Activated naive CD4-positive, alpha-beta T cell treated with anti-CD3 and anti-CD28 coated beads, Interleukin-2, amount 50 U/mL, for 24 hours (primary cell): ENCODE data around the gene THADA.
"Not testable (repeated sequence)": the region's sequence is repeated elsewhere in the genome, so short reads cannot be mapped to it uniquely, and the experiment has no call there.

ENCODE experiments used
- H3K27ac Mint-ChIP-seq: one replicate; pipeline ENCODE4 v1.8.0; 2021; ENCODE audit warnings: mild to moderate bottlenecking, mixed read lengths
- H3K27me3 Mint-ChIP-seq: one replicate; pipeline ENCODE4 v1.8.0; 2021; ENCODE audit warnings: mixed read lengths
- H3K36me3 Mint-ChIP-seq: one replicate; pipeline ENCODE4 v1.8.0; 2021; ENCODE audit warnings: mixed read lengths
- H3K4me1 Mint-ChIP-seq: one replicate; pipeline ENCODE4 v1.8.0; 2021; ENCODE audit warnings: mixed read lengths
- H3K4me3 Mint-ChIP-seq: one replicate; pipeline ENCODE4 v1.8.0; 2021; ENCODE audit warnings: mild to moderate bottlenecking, mixed read lengths
- H3K9me3 Mint-ChIP-seq: one replicate; pipeline ENCODE4 v1.8.0; 2021; ENCODE audit warnings: mixed read lengths

THADA gene

GRCh38 chr2:43611987-43612894 is 16.4 kb upstream of the THADA start:
- H3K9me3 Mint-ChIP-seq: no peaks in the 10 kb centered on the region
- no peaks in the 10 kb centered on the region for H3K27me3 Mint-ChIP-seq
- H3K27ac Mint-ChIP-seq: peak overlapping the region; percentile 3
- H3K4me3 Mint-ChIP-seq: no peak overlapping the region
- peaks cover 5% of the 10 kb centered on the region for H3K4me1 Mint-ChIP-seq
- no peaks in the 10 kb centered on the region for H3K36me3 Mint-ChIP-seq

DNA sequence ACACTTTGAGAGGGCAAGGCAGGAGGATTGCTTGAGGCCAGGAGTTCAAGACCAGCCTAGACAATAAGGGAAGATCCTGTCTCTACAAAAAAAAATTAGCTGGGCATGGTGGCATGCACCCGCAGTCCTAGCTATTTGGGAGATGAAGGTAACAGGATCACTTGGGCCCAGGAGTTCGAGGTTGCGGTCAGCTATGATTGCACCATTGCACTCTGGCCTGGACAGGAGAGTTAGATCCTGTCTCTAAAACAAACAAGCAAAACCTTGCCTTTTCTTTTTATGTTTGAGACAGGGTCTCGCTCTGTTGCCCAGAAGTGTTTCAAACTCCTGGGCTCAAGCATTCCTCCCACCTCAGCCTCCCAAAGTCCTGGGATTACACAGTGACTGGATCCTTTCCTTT is 14.5 kb upstream of the THADA start:
- peaks cover 5% of the 10 kb centered on the region for H3K4me1 Mint-ChIP-seq
- H3K27me3 Mint-ChIP-seq: no peaks in the 10 kb centered on the region
- H3K9me3 Mint-ChIP-seq: no peaks in the 10 kb centered on the region
- no peak overlapping the region for H3K4me3 Mint-ChIP-seq
- no peaks in the 10 kb centered on the region for H3K36me3 Mint-ChIP-seq
- H3K27ac Mint-ChIP-seq: no peak overlapping the region

DNA sequence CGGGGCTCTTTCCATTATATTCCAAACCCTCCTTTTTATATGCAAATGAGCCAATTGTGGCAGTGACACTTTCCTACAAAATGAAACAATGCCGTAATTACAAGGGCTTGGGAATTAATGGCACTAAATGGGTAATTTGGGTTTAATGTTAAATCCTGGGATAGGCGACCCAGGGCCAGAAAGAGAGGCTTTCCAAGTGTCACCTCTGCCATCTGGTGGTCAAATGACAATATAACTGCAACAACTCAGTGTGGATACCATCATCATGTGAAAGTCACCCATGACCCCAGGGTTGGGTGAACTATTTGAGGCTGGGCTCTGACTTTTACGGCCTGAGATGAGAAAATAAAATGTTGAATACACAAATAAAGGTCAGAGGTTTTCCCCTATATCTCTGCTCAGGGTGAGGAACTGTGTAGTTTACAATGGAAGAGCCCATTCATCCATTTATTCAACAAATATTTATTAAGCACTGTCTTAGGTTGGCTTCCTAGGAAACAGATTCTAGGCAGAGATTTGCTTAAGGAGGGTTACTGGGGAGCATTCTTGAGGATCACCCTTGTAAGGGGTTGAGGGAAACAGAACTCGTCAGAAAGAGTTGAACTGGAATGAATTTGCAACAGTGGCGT is 13.6 kb upstream of the THADA start:
- Mint-ChIP-seq H3K36me3 (no peaks in the 10 kb centered on the region), H3K27ac (no peak overlapping the region), H3K9me3 (no peaks in the 10 kb centered on the region), H3K4me1 (peaks cover 9% of the 10 kb centered on the region), H3K27me3 (no peaks in the 10 kb centered on the region), H3K4me3 (no peak overlapping the region)

DNA sequence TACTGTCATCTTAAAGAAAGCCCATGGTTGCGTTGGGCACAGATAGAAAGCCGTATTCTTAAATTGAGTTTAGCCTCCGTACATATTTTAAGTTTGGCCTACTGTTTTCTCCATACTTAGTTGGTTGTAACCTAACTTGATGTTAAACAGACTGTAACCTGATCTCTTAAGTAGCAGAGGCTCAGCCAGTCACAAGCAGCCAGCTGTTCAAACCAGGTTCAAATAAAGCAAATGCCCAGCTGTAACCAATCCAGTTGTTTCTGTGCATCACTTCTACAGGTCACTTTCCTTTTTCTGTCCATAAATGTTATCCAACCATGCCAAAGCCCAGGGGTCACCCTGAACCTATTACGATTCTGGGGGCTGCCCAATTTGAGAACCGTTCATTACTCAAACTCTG is 10.0 kb upstream of the THADA start:
- H3K9me3 Mint-ChIP-seq: no peaks in the 10 kb centered on the region
- no peak overlapping the region for H3K4me3 Mint-ChIP-seq
- H3K4me1 Mint-ChIP-seq: peaks cover 4% of the 10 kb centered on the region

DNA sequence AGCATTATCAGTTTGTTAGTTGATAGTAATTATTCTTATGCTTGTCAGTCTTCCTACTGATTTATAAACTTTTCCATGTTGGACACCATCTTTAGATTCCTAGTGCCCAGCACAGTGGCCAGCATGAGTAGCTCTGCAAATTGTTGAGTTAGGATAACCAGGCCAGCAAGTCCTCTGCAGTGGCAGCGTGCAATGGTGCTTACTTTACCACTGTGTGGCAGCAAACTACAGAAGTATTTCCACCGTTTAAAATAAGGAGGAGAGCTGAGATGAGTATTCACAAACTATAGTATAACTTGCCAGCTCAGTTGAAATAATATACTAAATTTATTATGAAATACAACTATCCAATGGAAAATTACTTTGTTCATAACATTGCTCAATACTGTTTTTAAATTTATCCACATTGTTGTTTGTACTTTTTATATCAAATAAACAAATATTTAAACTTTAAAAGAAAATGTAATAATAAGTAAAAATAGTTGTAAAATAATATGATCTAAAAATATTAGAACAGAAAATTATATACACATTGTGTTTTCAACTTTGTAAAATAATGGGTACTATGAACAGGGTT is 9.3 kb upstream of the THADA start:
- Mint-ChIP-seq H3K27me3 (no peaks in the 10 kb centered on the region), H3K27ac (peak overlapping the region; percentile 18), H3K9me3 (no peaks in the 10 kb centered on the region), H3K4me3 (no peak overlapping the region), H3K4me1 (peaks cover 4% of the 10 kb centered on the region), H3K36me3 (no peaks in the 10 kb centered on the region)

More for the DNA sequence above, 10.0 kb upstream of the THADA start:
- Mint-ChIP-seq H3K36me3 (no peaks in the 10 kb centered on the region), H3K27me3 (no peaks in the 10 kb centered on the region), H3K27ac (no peak overlapping the region)

DNA sequence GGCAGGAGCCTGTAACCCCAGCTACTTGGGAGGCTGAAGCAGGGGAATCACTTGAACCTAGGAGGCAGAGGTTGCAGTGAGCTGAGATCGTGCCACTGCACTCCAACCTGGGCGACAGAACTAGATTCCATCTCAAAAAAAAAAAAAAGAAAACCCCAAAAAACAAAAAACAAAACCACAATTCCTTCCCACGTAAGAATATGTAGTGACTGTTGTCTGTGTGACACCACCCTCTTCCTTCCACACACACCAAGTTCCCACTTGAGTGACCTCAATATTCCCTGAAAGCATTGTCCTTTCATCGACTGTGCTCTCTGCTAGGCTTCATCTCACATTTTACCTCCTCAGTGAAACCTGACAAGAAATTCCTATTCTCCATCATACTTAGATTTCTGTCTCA is 8.8 kb upstream of the THADA start:
- Mint-ChIP-seq H3K27me3 (no peaks in the 10 kb centered on the region), H3K4me1 (peaks cover 4% of the 10 kb centered on the region), H3K9me3 (no peaks in the 10 kb centered on the region), H3K36me3 (no peaks in the 10 kb centered on the region), H3K27ac (no peak overlapping the region), H3K4me3 (no peak overlapping the region)

DNA sequence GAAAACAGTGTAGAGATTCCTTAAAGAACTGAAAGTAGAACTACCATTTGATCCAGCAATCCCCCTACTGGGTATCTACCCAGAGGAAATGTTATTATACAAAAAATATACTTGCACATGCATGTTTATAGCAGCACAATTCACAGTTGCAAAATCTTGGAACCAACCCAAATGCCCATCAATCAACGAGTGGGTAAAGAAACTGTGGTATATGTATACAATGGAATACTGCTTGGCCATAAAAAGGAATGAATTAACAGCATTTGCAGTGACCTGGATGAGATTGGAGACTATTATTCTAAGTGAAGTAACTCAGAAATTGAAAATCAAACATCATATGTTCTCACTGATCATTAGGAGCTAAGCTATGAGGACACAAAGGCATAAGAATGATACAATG is 4.8 kb upstream of the THADA start:
- not testable (repeated sequence) for H3K4me3 Mint-ChIP-seq, H3K27ac Mint-ChIP-seq, H3K27me3 Mint-ChIP-seq, H3K36me3 Mint-ChIP-seq, H3K9me3 Mint-ChIP-seq
- peaks cover 20% of the 10 kb centered on the region for H3K4me1 Mint-ChIP-seq

DNA sequence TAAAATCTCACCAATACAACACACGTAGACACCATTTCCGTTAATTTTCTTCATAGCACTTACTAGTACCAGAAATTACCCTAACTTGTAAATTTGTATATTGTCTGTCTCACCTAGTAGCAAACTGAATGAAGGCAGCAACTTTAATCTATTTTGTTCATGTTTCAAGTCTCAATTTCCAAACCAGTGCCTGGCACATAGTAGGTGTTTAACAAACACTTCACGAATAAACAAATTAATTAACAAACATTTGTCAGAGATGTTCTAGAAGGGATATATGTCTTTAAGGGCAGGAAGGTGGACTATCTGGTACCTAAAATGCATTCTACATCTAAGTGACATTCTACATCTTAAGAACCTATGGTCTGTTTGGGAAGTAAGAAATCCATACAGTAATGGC is 963 bp downstream of the THADA start:
- peaks cover 40% of the 10 kb centered on the region for H3K4me1 Mint-ChIP-seq
- no peaks in the 10 kb centered on the region for H3K9me3 Mint-ChIP-seq
- H3K4me3 Mint-ChIP-seq: peak overlapping the region; percentile 98
- H3K36me3 Mint-ChIP-seq: no peaks in the 10 kb centered on the region
- peak overlapping the region; percentile 98 for H3K27ac Mint-ChIP-seq
- peaks cover 1% of the 10 kb centered on the region for H3K27me3 Mint-ChIP-seq

GRCh38 chr2:43593254-43593653 is 2.6 kb downstream of the THADA start:
- H3K36me3 Mint-ChIP-seq: no peaks in the 10 kb centered on the region
- peaks cover 40% of the 10 kb centered on the region for H3K4me1 Mint-ChIP-seq
- peaks cover 1% of the 10 kb centered on the region for H3K27me3 Mint-ChIP-seq
- H3K4me3 Mint-ChIP-seq: peak overlapping the region; percentile 68
- peak overlapping the region; percentile 51 for H3K27ac Mint-ChIP-seq
- no peaks in the 10 kb centered on the region for H3K9me3 Mint-ChIP-seq

DNA sequence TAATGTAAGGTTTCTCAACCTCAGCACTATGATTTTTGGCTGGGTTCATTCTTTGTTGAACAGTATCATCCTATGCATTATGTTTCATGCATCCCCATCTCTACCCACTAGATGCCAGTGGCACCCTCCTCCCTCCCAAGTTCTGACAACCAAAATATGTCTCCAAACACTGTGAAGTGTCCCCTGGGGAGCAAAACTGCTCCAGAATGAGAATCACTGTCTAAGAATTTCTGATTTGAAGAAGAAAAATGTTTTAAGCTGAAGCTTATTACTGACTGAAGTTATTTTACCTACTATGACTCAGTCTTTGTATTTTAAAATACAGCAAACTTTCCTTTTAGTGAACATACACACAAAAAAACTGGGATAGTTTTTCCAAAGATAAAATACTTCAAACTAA is 3.4 kb downstream of the THADA start:
- H3K36me3 Mint-ChIP-seq: no peaks in the 10 kb centered on the region
- no peaks in the 10 kb centered on the region for H3K27me3 Mint-ChIP-seq
- H3K9me3 Mint-ChIP-seq: no peaks in the 10 kb centered on the region
- H3K4me3 Mint-ChIP-seq: no peak overlapping the region
- no peak overlapping the region for H3K27ac Mint-ChIP-seq
- peaks cover 38% of the 10 kb centered on the region for H3K4me1 Mint-ChIP-seq

DNA sequence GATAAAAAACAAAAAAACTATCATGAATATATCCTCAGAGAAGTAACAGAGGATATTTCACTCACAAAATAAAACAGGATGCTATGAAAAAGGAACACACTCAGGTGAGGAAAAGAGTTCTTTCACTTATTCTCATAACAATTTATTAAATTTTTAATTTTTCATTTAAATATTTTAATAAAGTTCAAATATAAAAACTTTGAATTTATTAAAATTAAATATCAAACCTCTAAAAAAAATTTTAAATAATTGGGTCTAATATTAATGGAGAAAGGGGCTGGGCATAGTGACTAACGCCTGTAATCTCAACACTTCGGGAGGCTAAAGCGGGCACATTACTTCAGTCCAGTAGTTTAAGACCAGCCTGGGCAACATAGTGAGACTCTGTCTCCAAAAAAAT is 10.1 kb downstream of the THADA start:
- no peak overlapping the region for H3K4me3 Mint-ChIP-seq
- H3K27me3 Mint-ChIP-seq: no peaks in the 10 kb centered on the region
- no peak overlapping the region for H3K27ac Mint-ChIP-seq
- peaks cover 22% of the 10 kb centered on the region for H3K36me3 Mint-ChIP-seq
- no peaks in the 10 kb centered on the region for H3K9me3 Mint-ChIP-seq
- peaks cover 25% of the 10 kb centered on the region for H3K4me1 Mint-ChIP-seq

GRCh38 chr2:43579275-43579981 is 16.4 kb downstream of the THADA start:
- Mint-ChIP-seq H3K36me3 (peaks cover 23% of the 10 kb centered on the region), H3K4me1 (peaks cover 8% of the 10 kb centered on the region), H3K27me3 (no peaks in the 10 kb centered on the region), H3K27ac (no peak overlapping the region), H3K9me3 (no peaks in the 10 kb centered on the region), H3K4me3 (no peak overlapping the region)

- Mint-ChIP-seq H3K4me3 (no peak overlapping the region), H3K4me1 (peaks cover 3% of the 10 kb centered on the region), H3K27me3 (no peaks in the 10 kb centered on the region), H3K9me3 (no peaks in the 10 kb centered on the region), H3K27ac (no peak overlapping the region), H3K36me3 (peaks cover 23% of the 10 kb centered on the region)
These were observed 18.6 kb downstream of the THADA start for GRCh38 chr2:43576981-43577892.

- peaks cover 9% of the 10 kb centered on the region for H3K4me1 Mint-ChIP-seq
- H3K36me3 Mint-ChIP-seq: peaks cover 31% of the 10 kb centered on the region
- H3K9me3 Mint-ChIP-seq: no peaks in the 10 kb centered on the region
- no peak overlapping the region for H3K4me3 Mint-ChIP-seq
- H3K27ac Mint-ChIP-seq: peak overlapping the region; percentile 49
- H3K27me3 Mint-ChIP-seq: no peaks in the 10 kb centered on the region
These were observed 23.6 kb downstream of the THADA start for GRCh38 chr2:43572244-43572643.

DNA sequence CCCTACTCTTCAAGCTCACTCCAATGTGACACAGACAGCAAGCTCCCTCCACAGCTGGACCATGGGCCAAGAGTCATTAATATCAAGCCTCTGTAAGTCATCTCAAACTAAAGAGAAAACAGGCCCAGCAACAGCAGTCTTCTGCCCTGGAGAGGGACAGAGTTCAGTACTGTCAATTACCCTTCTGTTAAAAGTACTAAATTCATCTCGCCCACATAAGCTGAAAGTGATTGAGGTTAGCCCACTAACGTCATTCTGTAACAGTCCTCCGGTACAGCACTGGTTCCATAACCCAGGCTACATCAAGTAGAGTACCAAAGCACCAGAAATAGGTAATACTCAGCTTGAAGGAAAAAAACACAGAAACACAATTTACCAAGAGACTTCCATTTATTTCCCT is 25.9 kb downstream of the THADA start:
- Mint-ChIP-seq H3K36me3 (peaks cover 29% of the 10 kb centered on the region), H3K27me3 (no peaks in the 10 kb centered on the region), H3K4me3 (no peak overlapping the region), H3K4me1 (peaks cover 20% of the 10 kb centered on the region), H3K9me3 (no peaks in the 10 kb centered on the region), H3K27ac (no peak overlapping the region)
